Smooth muscle cell (in vitro differentiated cells): ENCODE measurements around the gene EVI5L. TPM values are rescaled to one million over a fixed set of nuclear protein-coding genes. Genes with fewer than 3 reads are reported as not detected.

Experiments used
- DNase-seq: peaks from one replicate; lab custom pipeline; 2025; ENCODE audit not compliant: unreplicated experiment; lab: John Stamatoyannopoulos, UW
- H2AFZ ChIP-seq: fragments of 200-600 bp; sonication (generic); 2 replicates; pipeline ENCODE4 v1.6.0; 2016; ENCODE audit warnings: antibody characterized with exemption, low read depth, mild to moderate bottlenecking
- H3F3A ChIP-seq: fragments of 200-600 bp; sonication (generic); 2 replicates; pipeline ENCODE4 v1.6.0; 2017; ENCODE audit warnings: antibody characterized with exemption, low read depth
- H3K27ac ChIP-seq: fragments of 200-600 bp; sonication (generic); 2 replicates; pipeline ENCODE4 v1.5.1; 2016; ENCODE audit warnings: low read depth, mild to moderate bottlenecking
- H3K27me3 ChIP-seq: fragments of 200-600 bp; sonication (generic); 2 replicates; pipeline ENCODE4 v1.6.1; 2016; ENCODE audit warnings: low read depth, mild to moderate bottlenecking
- H3K36me3 ChIP-seq: fragments of 200-600 bp; sonication (generic); 2 replicates; pipeline ENCODE4 v1.5.1; 2016; ENCODE audit warnings: low read depth
- H3K4me1 ChIP-seq: fragments of 200-600 bp; sonication (generic); 2 replicates; pipeline ENCODE4 v1.5.1; 2016; ENCODE audit warnings: low read depth
- H3K4me2 ChIP-seq: fragments of 200-600 bp; sonication (generic); 2 replicates; pipeline ENCODE4 v1.6.0; 2016; ENCODE audit warnings: mild to moderate bottlenecking
- H3K4me3 ChIP-seq: fragments of 200-600 bp; sonication (generic); 2 replicates; pipeline ENCODE4 v1.5.1; 2016; ENCODE audit warnings: mild to moderate bottlenecking
- H3K79me2 ChIP-seq: fragments of 200-600 bp; sonication (generic); 2 replicates; pipeline ENCODE4 v1.6.0; 2016; ENCODE audit warnings: low read depth, mild to moderate bottlenecking
- H3K9ac ChIP-seq: fragments of 200-600 bp; sonication (generic); 2 replicates; pipeline ENCODE4 v1.6.0; 2016; ENCODE audit warnings: low read depth
- H3K9me3 ChIP-seq: fragments of 200-600 bp; sonication (generic); replicated peaks from 2 replicates; pipeline ENCODE4 v1.5.1; 2016; ENCODE audit warnings: low read depth
- H4K20me1 ChIP-seq: fragments of 200-600 bp; sonication (generic); 2 replicates; pipeline ENCODE4 v1.6.0; 2016; ENCODE audit warnings: low read depth
- CTCF ChIP-seq: fragments of 200-600 bp; sonication (generic); IDR thresholded peaks from 2 replicates; pipeline ENCODE4 v1.5.1; 2017; ENCODE audit warnings: borderline replicate concordance, mild to moderate bottlenecking, antibody characterized with exemption; ENCODE audit not compliant: insufficient read depth, poor library complexity, severe bottlenecking
- WGBS: methylation state at CpG from one replicate; pipeline ENCODE4 v1.1.7; 2016; ENCODE audit warnings: low lambda C conversion rate; 5-methylcytosine and 5-hydroxymethylcytosine counted together
- polyA plus RNA-seq: library from polyadenylated mRNA; unstranded; fragments of >200 nt; fragmentation: Nextera tagmentation; extraction: Ambion mirVana; gene quantifications from 2 replicates; pipeline ENCODE4 v1.2.1, GENCODE V29; 2016
- total RNA-seq: library from RNA; depleted of rRNA; stranded (reverse); fragments of >200 nt; gene quantifications from 2 replicates; pipeline ENCODE4 v1.2.3, GENCODE V29; 2014

Gene EVI5L
- total and polyA plus RNA-seq, 2 experiments from 2014 or later: 8.8 to 21.2 TPM

GRCh38 chr19:7905859-7906258 is 75.8 kb downstream of the EVI5L start:
- no peaks in the 10 kb centered on the region for H3K36me3 ChIP-seq
- H3K79me2 ChIP-seq: peaks cover 43% of the 10 kb centered on the region
- DNase-seq: no peak
- no peaks in the 10 kb centered on the region for H3K27me3 ChIP-seq
- H3K9me3 ChIP-seq: no peaks in the 10 kb centered on the region
- 89% methylated on average over 10 of the region's 10 CpGs for WGBS
- no peak overlapping the region for H3K9ac ChIP-seq
- H3F3A ChIP-seq: no peaks in the 10 kb centered on the region
- no peak overlapping the region for H3K27ac ChIP-seq
- H2AFZ ChIP-seq: no peak overlapping the region
- H3K4me1 ChIP-seq: peaks cover 14% of the 10 kb centered on the region
- TF ChIP-seq CTCF: no peak
- H3K4me3 ChIP-seq: no peak overlapping the region
- no peak overlapping the region for H3K4me2 ChIP-seq
- peaks cover 65% of the 10 kb centered on the region for H4K20me1 ChIP-seq

DNA sequence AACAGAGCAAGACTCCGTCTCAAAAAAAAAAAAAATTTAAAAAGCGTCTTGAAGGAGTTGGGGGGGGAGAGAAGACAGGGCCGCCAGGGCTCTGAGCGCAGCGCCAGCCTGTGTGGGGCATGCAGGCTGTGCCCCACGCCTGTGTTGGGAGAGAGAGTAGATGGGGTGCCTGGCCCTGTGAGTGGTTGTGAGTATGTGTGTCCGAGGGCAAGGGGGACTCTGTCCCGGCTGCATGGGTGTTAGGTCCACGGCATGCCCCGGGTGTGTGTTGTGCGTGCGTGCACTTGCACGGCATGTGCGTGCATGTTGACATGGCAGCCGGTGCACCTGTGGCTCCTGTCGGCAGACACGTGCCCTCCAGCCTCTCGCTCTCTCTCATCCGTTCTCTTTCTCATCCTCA is 77.1 kb downstream of the EVI5L start:
- no peak overlapping the region for H2AFZ ChIP-seq
- 98% methylated on average over 19 of the region's 19 CpGs for WGBS
- H3K27ac ChIP-seq: no peak overlapping the region
- H3F3A ChIP-seq: no peaks in the 10 kb centered on the region
- TF ChIP-seq CTCF: no peak
- no peaks in the 10 kb centered on the region for H3K36me3 ChIP-seq
- H3K9ac ChIP-seq: no peak overlapping the region
- no peaks in the 10 kb centered on the region for H3K27me3 ChIP-seq
- no peak for DNase-seq
- H3K9me3 ChIP-seq: no peaks in the 10 kb centered on the region
- H3K79me2 ChIP-seq: peaks cover 43% of the 10 kb centered on the region
- H3K4me1 ChIP-seq: peaks cover 14% of the 10 kb centered on the region
- no peak overlapping the region for H3K4me3 ChIP-seq
- peaks cover 65% of the 10 kb centered on the region for H4K20me1 ChIP-seq
- no peak overlapping the region for H3K4me2 ChIP-seq

GRCh38 chr19:7907544-7907943 is 77.5 kb downstream of the EVI5L start:
- H3K9ac ChIP-seq: no peak overlapping the region
- no peaks in the 10 kb centered on the region for H3K27me3 ChIP-seq

More at GRCh38 chr19:7907544-7907943, 77.5 kb downstream of the EVI5L start:
- TF ChIP-seq CTCF: no peak
- Histone ChIP-seq H3K4me3 (no peak overlapping the region), H4K20me1 (peaks cover 65% of the 10 kb centered on the region), H3K9me3 (no peaks in the 10 kb centered on the region), H2AFZ (no peak overlapping the region), H3K36me3 (no peaks in the 10 kb centered on the region), H3K27ac (no peak overlapping the region), H3F3A (no peaks in the 10 kb centered on the region), H3K4me1 (peaks cover 14% of the 10 kb centered on the region), H3K79me2 (peaks cover 40% of the 10 kb centered on the region), H3K4me2 (no peak overlapping the region)
- 97% methylated on average over 11 of the region's 11 CpGs for WGBS
- no peak for DNase-seq
